ENCODE data around the gene TTYH1. TPM values are rescaled to one million over a fixed set of nuclear protein-coding genes. Genes with fewer than 3 reads are reported as not detected.
"Not testable (repeated sequence)": the region's sequence is repeated elsewhere in the genome, so short reads cannot be mapped to it uniquely, and the experiment has no call there.

Gene TTYH1
- total RNA-seq, 2 donors from 2014 or later = 1.9 to 3.0 TPM

DNA sequence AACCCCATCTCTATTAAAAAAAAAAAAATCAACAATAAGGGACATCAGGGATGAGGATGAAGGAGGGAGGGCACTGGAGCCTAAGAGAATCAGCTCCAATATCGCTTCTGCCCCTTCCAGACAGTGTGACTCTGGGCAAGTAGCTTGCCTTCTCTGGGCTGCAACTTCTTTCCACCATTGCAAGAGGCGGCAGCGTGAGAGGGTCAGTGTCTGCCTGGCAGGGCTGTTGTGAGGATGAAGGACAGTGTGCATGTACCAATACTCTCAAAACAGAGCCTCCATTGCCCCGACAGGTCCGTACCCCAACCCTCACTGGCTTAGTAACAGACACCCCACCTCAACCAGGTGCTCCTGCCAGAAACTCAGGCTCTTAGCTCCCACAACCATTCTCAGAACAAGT lies 18.4 kb downstream of the TTYH1 start:
- ATAC-seq = no peak
- no peak for DNase-seq
- intact Hi-C loops (cut with DNase I) = no loop called here

DNA sequence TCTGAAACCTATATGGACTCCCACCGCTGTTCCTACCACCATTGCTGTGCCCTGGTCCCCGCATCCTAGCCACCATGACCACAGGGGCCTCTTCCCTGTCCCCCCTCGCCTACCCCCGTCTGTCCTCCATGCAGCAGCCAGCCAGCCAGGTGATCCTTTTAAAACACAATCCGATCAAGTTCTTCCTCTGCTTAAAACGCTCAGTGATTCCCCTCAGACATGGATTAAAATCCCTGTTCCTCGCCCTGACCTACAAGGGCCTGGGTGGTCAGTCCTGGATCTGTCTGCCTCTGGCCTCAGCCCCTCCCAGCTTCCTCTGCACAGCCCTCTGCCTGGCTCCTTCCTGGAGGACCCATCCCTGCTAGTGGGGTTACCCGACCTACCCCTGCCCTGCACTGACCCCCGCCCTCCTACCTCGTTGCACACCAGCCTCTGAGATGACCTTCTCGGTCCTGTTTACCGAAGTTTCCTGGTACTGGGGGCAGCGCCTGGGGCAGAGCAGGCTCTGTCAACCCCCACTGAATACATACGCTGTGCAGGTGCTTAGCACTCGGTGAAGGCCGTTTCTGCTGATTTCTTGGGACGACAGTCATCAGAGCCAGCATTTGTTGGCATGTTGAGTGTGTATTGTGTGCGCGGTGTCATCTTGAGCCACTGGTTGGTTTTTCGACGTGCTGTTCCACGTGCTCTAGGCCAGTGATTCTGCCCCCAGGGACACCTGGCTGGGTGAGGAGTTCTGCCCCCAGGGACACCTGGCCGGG lies 19.0 kb downstream of the TTYH1 start:
- ATAC-seq (no peak), DNase-seq (no peak)

DNA sequence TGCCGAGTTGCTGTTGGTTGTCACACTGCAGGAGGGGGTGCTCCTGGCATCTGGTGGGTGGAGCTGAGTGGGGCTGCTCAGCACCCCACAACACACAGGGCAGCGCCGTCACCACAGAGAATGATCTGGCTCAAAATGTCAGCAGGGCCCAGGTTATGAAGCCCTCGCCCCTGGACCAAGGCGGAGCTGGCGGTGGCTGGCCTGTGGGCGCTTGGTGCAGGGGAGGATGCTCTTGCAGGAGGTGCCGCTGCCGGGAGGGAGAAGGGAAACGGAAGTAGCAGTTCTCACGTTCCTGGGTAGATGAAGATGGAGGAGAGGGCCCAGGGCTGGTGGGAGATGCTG lies 19.6 kb downstream of the TTYH1 start:
- intact Hi-C loops (cut with DNase I) = no loop called here
- DNase-seq (no peak), ATAC-seq (no peak)

More for the DNA sequence above, 19.0 kb downstream of the TTYH1 start:
- intact Hi-C loops (cut with DNase I) = no loop called here

DNA sequence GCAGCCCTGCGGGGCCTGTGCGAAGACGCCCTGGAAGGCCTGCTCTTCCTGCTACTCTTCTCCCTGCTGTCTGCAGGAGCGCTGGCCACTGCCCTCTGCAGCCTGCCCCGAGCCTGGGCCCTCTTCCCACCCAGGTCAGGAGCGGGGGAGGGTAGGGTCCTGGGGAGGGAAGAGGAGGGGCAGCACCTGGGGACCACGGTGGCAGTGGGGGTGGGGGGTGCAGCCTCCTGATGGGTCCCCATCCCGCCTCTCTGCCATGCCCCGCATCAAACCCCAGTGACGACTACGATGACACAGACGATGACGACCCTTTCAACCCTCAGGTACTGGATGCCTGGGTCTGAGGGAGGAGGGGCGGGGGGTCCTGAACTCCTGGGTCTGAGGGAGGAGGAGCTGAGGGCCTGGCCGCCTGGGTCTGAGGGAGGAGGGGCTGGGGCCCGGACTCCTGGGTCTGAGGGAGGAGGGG lies 20.3 kb downstream of the TTYH1 start:
- ATAC-seq (peak; percentile 4 to 20), DNase-seq (no peak)
- intact Hi-C loops (cut with DNase I) = no loop called here

DNA sequence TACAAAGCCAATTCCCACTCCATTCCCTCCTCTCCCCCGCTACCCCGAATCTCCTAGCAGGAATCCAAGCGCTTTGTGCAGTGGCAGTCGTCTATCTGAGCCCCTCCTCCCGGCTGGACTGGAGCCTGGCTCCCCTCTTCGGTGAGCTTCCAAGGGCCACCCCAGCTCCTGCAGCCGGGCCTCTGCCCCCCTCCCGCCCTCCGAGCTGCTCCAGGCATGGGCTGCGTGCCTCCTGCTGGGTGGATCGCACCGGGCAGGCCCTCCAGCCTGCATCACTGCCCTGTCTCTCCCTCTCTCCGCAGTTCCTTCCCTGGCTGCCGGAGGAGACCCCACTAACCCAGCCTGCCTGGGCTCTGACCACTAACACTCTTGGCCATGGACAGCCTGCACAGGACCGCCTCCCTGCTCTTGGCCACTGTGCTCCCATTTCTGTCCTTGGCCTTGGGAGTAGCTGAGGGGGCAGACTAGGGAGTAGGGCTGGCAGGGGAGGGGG lies 20.8 kb downstream of the TTYH1 start:
- DNase-seq = no peak
- ATAC-seq = peak; percentile 18 to 46
- intact Hi-C loops (cut with DNase I) = no loop called here

DNA sequence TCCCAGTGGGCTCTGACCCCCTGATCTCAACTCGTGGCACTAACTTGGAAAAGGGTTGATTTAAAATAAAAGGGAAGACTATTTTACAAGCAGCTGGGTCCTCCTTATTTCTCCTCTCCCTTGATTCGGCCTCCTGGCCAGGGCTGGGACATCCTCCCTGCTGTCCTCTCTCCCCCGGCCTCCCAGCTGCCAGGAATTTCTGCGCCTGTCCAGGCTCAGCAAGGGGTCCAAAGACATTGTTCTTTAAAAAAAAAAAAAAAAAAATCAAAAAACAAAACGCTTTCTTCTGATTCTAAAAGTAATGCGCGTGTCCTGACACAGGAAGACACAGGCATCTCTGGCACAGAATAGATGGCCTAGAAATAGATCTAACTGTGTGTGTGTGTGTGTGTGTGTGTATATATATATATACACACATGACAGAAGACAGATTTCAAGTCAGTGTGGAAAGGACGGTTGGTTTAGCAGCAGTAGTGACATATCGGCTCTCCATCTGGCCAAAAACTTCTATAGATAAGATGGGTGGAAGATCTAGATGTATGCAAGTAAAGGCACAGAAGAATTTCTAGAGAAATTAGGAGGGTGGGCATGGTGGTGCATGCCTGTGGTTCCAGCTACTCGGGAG lies 21.5 kb downstream of the TTYH1 start:
- ATAC-seq (no peak), DNase-seq (no peak)
- intact Hi-C loops (cut with DNase I) = no loop called here

DNA sequence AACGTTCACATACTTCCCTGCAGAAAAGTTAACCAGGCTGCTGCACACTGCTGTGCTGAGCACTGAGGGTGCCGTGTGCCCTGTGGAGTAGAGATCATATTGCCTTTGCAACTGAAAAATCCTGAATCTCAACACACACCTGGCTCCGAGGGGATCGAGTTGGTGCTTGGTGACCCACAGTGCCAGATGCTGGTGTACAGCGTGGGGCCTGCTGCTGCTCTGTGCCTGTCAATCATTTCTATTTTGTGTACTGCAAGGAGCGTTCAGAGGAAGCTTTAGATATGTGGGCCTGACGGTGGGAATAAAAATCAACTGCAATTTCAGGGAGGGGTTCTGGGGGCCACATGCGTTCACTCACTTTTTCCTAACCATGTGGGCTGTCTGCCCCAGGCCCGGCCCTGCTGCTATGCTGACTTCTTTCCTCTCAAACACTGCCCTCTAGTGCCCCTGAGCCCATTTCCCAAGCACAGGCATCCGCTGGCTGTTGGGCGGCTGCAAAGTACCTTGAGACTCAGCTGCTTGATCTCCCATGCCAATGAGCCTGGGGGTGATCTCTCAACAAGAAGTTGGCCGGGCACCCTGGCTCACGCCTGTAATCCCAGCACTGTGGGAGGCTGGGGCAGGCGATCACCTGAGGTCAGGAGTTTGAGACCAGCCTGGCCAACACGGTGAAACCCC lies 24.0 kb downstream of the TTYH1 start:
- intact Hi-C loops (cut with DNase I) = no loop called here
- no peak for DNase-seq
- ATAC-seq = peak; percentile 29 to 42

DNA sequence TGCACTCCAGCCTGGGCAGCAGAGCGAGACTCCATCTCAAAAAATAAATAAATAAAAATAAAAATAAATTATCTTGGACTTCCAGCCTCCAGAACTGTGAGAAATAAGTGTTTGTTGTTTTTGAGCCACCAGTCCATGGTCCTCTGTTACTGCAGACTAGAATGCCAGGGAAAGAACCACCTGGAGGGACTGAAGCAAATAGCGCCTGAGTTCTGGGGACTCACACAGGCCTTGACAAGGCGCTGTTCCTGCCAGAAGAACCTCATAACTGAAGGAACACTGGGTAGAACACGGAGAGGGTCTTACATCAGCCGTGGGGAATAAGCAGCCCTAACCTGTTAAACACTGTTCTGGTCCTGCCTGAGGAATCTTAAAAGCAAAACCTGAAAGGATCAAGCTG lies 25.4 kb downstream of the TTYH1 start:
- ATAC-seq (no peak), DNase-seq (no peak)
- intact Hi-C loops (cut with DNase I) = no loop called here

DNA sequence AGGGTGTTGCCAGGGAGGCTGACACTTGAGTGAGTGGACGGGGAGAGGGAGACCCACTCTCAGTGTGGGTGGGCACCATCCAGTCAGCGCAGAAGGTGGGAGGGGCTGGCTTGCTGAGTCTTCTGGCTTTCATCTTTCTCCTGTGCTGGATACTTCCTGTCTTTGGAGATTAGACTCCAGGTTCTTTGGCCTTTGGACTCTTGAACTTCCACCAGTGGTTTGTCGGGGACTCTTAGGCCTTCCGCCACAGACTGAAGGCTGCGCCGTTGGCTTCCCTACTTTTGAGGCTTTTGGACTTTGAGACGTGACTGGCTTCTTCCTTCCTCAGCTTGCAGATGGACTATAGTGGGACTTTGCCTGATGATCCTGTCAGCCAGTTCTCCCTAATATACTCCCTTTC lies 29.5 kb downstream of the TTYH1 start:
- DNase-seq = no peak
- no peak for ATAC-seq
- intact Hi-C loops (cut with DNase I) = no loop called here

DNA sequence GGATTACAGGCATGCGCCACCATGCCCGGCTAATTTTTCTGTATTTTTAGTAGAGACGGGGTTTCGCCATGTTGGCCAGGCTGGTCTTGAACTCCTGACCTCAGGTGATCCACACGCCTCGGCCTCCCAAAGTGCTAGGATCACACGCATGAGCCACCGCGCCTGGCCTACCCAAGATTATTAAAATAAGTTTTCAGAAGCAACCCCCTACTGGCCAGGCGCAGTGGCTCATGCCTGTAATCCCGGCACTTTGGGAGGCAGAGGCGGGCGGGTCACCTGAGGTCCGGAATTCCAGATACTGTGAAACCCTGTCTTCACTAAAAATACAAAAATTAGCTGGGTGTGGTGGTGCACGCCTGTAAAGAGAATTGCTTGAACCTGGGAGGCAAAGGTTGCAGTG lies 31.1 kb downstream of the TTYH1 start:
- DNase-seq; intact Hi-C loops (cut with DNase I); ATAC-seq: not testable (repeated sequence)

DNA sequence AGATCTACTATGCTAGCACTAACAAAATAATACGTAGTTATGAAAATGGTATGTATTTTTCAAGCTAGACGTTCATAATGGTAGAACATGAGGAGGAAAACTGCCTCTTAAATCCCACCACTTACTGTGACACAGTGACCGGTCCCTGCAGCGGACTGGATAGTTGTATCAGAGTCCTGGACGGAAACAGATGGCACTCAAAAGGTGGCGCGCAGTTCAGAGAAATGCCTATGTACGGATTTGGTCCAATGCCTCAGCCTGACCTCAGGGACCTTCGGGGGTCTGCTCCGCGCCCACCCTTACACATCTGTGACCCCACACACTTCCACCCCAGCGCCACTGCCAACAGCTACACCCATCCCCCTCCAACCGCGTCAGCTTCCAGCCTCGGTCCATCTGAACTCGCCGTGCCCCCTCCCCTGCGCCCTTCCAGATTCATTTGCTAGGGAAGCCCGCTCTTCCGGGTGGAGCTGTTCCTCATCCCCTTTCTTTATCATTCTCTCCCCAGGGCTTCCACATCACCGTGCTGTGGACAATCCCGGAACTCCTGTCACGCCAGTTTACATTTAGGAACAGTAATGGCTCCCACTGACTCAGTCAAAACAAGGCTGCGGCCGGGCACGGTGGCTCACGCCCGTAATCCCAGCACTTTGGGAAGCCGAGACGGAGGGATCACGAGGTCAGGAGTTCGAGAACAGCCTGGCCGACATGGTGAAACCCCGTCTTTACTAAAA lies 32.9 kb downstream of the TTYH1 start:
- ATAC-seq (peak; percentile 20 to 48), DNase-seq (peak; percentile 67)
- intact Hi-C loops (cut with DNase I) = no loop called here

DNA sequence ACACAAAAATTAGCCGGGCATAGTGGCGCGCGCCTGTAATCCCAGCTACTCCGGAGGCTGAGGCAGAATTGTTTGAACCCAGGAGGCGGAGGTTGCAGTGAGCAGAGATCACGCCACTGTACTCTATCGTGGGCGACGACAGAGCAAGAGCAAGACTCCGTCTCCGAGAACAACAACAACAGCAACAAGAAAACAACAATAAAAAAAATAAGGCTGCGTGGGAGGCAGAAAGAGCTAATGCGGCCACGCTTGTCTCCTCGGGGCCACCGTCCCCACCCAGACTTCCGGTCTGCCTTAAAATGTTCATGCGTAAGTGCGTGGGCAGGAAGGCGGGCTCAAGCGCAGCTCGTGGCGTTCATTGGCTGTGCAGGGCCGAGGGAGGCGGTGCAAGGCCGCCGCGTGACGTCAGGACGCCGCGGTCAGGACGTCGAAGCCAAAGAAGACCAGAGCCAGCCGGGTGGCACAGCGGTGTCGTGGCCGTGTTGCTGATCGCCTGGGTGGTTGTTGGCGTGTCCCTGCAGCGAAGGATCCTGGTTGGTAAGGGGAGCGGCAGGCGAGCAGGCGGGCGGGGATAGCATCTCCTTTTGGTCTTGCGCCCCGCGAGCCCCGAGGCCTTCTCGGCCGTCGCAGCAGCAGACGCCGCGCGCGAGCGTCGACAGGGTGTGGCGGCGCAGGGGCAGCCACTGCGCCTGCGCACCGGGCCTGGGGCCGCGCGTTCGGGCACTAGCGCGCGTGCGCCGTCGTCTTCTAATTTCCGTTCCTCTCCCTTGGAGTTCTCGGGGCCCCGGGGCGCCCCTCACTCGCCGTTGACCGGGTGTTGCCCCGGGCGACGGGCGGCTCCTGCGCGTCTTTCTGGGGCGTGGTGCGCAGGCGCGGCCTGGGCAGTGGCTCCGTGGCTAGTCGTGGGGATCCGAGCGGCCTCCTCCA lies 33.8 kb downstream of the TTYH1 start, which contains the start of gene LENG8:
LENG8 (plus strand) TSS at position 426 of the 927 bp plus-strand sequence. CDS start 2,146 bp downstream, outside the sequence.
- intact Hi-C loops (cut with DNase I) = no loop called here
- peak; percentile 99 for DNase-seq
- ATAC-seq = peak; percentile 97 to 98

DNA sequence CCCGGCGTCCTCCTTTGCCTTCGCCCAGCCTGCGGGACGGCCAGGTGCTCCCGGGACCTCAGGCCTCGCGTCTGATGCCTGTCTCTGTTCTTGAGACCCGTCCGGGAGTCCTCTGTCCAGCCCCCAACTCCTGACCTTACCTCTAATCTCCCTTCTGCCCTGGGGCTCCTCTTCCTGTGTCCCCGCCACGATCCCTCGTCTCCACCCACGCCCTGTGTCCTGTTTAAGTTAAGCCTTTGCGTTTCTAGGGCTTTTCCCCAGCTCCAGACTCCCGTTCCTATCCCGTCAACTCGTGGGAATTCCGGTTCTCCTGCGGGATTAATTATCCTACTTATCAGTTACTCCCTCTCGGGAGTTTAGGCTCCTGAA lies 34.4 kb downstream of the TTYH1 start:
- ATAC-seq (no peak), DNase-seq (no peak)
- intact Hi-C loops (cut with DNase I) = no loop called here

DNA sequence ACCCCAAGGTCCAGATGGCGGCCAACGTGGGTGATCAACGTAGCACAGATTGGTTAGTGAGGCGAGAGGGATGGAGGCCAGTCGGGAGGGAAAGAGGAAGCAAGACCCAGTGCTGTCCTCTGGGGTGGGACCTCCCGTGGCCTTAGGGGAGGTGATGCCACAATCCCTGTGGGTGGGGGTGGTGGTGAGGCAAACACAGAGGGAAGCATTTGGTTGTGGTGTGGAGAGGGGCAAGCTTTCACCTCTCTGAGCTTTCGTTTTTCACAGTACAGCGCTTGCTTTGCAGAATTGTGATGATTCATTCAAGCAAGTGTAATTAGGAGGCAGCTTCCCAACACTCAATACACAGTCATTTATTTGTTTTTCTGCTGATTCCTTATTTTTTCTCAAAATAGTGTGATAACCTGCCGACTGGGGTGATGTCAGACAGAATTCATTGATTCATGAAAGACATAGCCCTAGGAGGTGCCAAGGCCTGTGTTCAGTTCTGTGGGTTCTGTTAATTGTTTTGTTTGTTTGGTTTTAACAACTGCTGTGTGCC lies 36.1 kb downstream of the TTYH1 start:
- intact Hi-C loops (cut with DNase I) = no loop called here

DNA sequence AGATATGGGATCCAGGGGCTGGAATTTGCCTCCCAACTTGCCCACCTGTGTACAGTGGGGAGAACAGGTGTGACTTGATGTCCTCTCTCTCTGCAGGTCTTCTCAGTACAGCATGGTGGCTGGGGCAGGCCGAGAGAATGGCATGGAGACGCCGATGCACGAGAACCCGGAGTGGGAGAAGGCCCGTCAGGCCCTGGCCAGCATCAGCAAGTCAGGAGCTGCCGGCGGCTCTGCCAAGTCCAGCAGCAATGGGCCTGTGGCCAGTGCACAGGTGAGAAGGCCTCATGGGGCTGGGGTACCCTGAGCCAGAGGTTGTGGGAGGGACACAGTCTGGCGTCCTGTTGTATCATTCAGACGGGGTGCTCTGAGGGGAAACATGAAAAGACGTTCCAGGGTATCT lies 36.7 kb downstream of the TTYH1 start:
- DNase-seq (no peak), ATAC-seq (no peak)
- intact Hi-C loops (cut with DNase I) = no loop called here

More for the DNA sequence above, 36.1 kb downstream of the TTYH1 start:
- DNase-seq = no peak
- ATAC-seq = no peak

DNA sequence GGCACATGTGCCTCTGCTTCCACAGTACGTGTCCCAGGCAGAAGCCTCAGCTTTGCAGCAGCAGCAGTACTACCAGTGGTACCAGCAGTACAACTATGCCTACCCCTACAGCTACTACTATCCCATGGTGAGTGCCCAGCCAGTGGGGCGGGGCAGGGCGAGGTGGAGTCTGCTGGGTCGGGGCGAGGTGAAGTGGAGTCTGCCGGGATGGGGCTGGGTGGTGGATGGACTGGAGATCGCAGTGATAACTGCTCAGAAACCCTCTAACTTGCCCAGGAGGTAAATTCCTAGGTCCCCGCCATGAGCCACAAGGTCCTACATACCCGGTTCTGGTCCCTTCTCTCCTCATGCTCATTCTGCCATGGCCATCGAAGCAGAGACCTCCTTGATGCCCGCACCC lies 37.4 kb downstream of the TTYH1 start:
- no peak for DNase-seq
- intact Hi-C loops (cut with DNase I) = no loop called here

DNA sequence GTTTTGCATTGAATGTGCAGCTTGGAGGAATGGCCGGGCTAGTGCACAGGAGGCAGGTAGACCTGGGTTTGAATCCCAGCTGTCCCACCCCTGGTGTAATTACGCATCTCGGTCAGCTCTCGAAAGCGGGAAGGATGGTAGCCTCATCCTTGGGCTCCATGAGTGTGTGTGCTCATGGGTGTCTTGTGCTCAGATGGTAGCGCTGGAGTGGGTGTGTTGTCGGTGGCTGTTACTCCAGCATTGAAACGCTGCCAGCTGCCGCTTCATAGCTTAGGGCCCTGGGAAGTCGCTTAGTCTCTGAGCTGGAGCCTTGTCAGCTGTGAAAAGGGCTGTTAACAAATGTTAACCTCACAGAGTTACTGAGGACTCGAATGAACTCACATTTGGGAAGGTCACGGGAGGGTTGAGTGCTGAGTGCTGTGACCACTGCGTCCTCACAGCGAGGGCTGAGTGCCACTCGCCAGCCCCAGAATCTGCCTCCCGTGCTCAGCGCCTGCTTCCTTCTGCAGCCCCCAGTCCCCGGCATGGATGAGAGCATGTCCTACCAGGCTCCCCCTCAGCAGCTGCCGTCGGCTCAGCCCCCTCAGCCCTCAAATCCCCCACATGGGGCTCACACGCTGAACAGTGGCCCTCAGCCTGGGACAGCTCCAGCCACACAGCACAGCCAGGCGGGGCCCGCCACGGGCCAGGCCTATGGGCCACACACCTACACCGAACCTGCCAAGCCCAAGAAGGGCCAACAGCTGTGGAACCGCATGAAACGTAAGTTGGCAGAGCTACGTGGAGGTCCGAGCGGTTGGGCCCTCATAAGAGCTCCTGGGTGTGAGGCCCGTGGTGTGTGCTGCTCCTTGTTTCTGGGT lies 38.9 kb downstream of the TTYH1 start:
- no peak for ATAC-seq
- no peak for DNase-seq
- intact Hi-C loops (cut with DNase I) = no loop called here

More for the DNA sequence above, 37.4 kb downstream of the TTYH1 start:
- no peak for ATAC-seq

Measured in left cardiac atrium (tissue), 4 donors.